SK-N-SH treated with all-trans-retinoic acid at 6 μM for 48 hours (cell line): ENCODE data around the gene ZBTB49.
"Not testable (repeated sequence)": the region's sequence is repeated elsewhere in the genome, so short reads cannot be mapped to it uniquely, and the experiment has no call there.

Source experiments
- ATAC-seq: fragments of 200-7000 bp; cut with Tn5 transposase; 3 replicates; pipeline ENCODE4 v1.9.1; 2020; ENCODE audit warnings: mild to moderate bottlenecking, moderate library complexity
- ARNTL ChIP-seq: fragments of 450-650 bp; formaldehyde crosslinking; IDR thresholded peaks from 2 replicates; pipeline ENCODE4 v1.5.0; 2020; ENCODE audit warnings: low read depth, mild to moderate bottlenecking, moderate library complexity, borderline replicate concordance
- CREB5 ChIP-seq: fragments of 250-450 bp; sonication (Bioruptor Pico); IDR thresholded peaks from 2 replicates; pipeline ENCODE4 v1.5.1; 2020; ENCODE audit warnings: low read depth, mild to moderate bottlenecking, moderate library complexity
- CSRNP3 ChIP-seq: fragments of 250-450 bp; sonication (Bioruptor Pico); IDR thresholded peaks from 2 replicates; pipeline ENCODE4 v1.5.1; 2021; ENCODE audit warnings: mild to moderate bottlenecking, moderate library complexity
- ESRRG ChIP-seq: fragments of 250-450 bp; sonication (Bioruptor Pico); IDR thresholded peaks from 2 replicates; pipeline ENCODE4 v1.6.1; 2021; ENCODE audit warnings: mild to moderate bottlenecking
- ISL1 ChIP-seq: fragments of 250-450 bp; sonication (Bioruptor Pico); IDR thresholded peaks from 2 replicates; pipeline ENCODE4 v2.1.2; 2022; ENCODE audit warnings: mild to moderate bottlenecking, moderate library complexity
- PATZ1 ChIP-seq: fragments of 250-450 bp; sonication (Bioruptor Pico); IDR thresholded peaks from 2 replicates; pipeline ENCODE4 v1.8.0; 2020; ENCODE audit warnings: mild to moderate bottlenecking, moderate library complexity, borderline replicate concordance
- PPARA ChIP-seq: fragments of 250-450 bp; sonication (Bioruptor Pico); IDR thresholded peaks from 2 replicates; pipeline ENCODE4 v1.5.0; 2020; ENCODE audit warnings: mild to moderate bottlenecking, borderline replicate concordance
- RARB ChIP-seq: fragments of 250-450 bp; sonication (Bioruptor Pico); IDR thresholded peaks from 2 replicates; pipeline ENCODE4 v1.8.0; 2021; ENCODE audit warnings: mild to moderate bottlenecking, moderate library complexity
- SNAI2 ChIP-seq: fragments of 250-450 bp; sonication (Bioruptor Pico); IDR thresholded peaks from 2 replicates; pipeline ENCODE4 v1.5.0; 2020; ENCODE audit warnings: mild to moderate bottlenecking, moderate library complexity
- TOX ChIP-seq: fragments of 250-450 bp; sonication (Bioruptor Pico); IDR thresholded peaks from 2 replicates; pipeline ENCODE4 v1.8.0; 2021; ENCODE audit warnings: mild to moderate bottlenecking, moderate library complexity, borderline replicate concordance
- ZFP3 ChIP-seq: fragments of 250-450 bp; sonication (Bioruptor Pico); IDR thresholded peaks from 2 replicates; pipeline ENCODE4 v1.5.0; 2020; ENCODE audit warnings: mild to moderate bottlenecking, moderate library complexity
- ZFP30 ChIP-seq: fragments of 450-650 bp; formaldehyde crosslinking; IDR thresholded peaks from 2 replicates; pipeline ENCODE4 v1.5.0; 2022; ENCODE audit warnings: mild to moderate bottlenecking, moderate library complexity
- ZNF70 ChIP-seq: fragments of 450-650 bp; formaldehyde crosslinking; IDR thresholded peaks from 2 replicates; pipeline ENCODE4 v1.5.0; 2020; ENCODE audit warnings: mild to moderate bottlenecking, moderate library complexity
- ZNF8 ChIP-seq: fragments of 450-650 bp; formaldehyde crosslinking; IDR thresholded peaks from 2 replicates; pipeline ENCODE4 v1.5.0; 2020; ENCODE audit warnings: mild to moderate bottlenecking, moderate library complexity
- TF ChIP-seq, protein P1 (sequence below): fragments of 250-450 bp; sonication (Bioruptor Pico); IDR thresholded peaks from 2 replicates; pipeline ENCODE4 v1.5.0; 2020; ENCODE audit warnings: mild to moderate bottlenecking, moderate library complexity

The ZBTB49 gene

DNA sequence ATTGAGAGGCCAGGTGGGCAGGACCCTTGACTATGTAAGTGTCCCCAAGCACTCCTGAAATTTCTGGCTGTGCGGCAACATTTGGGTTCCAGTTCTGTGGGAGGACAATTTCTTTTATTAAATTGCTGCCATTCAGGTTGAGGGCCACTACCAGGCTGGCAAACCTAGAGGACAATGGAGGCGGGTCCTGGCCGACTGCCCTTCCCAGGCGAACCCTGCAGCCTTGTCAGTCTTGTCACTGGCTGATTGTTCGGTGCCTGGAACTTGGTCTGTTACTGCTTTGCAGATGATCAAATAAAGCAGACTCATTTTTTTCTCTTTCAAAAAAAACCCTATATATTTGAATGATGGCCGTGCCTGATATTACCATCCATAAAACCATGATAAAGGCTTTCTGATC, 35.4 kb upstream of the ZBTB49 start:
- ATAC-seq = no peak
- TF ChIP-seq ZFP30 (CRISPR knock-in tag) (no peak), ZFP3 (no peak), PATZ1 (CRISPR knock-in tag) (no peak), CSRNP3 (CRISPR knock-in tag) (no peak), ESRRG (CRISPR knock-in tag) (no peak), ISL1 (CRISPR knock-in tag) (no peak), PPARA (CRISPR knock-in tag) (no peak), ZNF8 (CRISPR knock-in tag) (no peak)
- TF ChIP-seq, all 23 proteins: peak for 0

DNA sequence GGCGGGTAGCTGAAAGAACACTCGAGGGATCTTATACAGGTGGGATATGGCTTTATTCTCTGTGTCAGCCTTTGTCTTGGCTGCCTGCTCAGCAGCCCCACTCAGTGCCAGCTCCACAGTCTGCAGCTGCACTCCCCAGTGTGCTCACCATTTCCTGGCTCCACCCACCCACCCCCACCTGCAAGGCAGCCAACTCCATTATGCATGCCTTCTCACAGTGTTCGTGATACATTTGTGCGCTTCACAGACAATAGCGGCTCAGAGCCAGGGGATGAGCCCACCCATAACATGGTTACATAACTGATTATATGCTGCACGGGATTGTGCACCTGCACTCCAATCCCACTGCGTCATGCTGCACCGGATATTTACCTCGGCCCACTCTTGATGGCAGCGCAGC, 33.3 kb upstream of the ZBTB49 start:
- TF ChIP-seq, protein P1, sequence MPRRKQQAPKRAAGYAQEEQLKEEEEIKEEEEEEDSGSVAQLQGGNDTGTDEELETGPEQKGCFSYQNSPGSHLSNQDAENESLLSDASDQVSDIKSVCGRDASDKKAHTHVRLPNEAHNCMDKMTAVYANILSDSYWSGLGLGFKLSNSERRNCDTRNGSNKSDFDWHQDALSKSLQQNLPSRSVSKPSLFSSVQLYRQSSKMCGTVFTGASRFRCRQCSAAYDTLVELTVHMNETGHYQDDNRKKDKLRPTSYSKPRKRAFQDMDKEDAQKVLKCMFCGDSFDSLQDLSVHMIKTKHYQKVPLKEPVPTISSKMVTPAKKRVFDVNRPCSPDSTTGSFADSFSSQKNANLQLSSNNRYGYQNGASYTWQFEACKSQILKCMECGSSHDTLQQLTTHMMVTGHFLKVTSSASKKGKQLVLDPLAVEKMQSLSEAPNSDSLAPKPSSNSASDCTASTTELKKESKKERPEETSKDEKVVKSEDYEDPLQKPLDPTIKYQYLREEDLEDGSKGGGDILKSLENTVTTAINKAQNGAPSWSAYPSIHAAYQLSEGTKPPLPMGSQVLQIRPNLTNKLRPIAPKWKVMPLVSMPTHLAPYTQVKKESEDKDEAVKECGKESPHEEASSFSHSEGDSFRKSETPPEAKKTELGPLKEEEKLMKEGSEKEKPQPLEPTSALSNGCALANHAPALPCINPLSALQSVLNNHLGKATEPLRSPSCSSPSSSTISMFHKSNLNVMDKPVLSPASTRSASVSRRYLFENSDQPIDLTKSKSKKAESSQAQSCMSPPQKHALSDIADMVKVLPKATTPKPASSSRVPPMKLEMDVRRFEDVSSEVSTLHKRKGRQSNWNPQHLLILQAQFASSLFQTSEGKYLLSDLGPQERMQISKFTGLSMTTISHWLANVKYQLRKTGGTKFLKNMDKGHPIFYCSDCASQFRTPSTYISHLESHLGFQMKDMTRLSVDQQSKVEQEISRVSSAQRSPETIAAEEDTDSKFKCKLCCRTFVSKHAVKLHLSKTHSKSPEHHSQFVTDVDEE (CRISPR knock-in tag) = no peak
- TF ChIP-seq TOX (CRISPR knock-in tag) (no peak), ESRRG (CRISPR knock-in tag) (no peak), ZNF70 (CRISPR knock-in tag) (no peak), CREB5 (CRISPR knock-in tag) (no peak), PPARA (CRISPR knock-in tag) (no peak), SNAI2 (CRISPR knock-in tag) (no peak), ARNTL (CRISPR knock-in tag) (no peak)
- ATAC-seq = no peak

DNA sequence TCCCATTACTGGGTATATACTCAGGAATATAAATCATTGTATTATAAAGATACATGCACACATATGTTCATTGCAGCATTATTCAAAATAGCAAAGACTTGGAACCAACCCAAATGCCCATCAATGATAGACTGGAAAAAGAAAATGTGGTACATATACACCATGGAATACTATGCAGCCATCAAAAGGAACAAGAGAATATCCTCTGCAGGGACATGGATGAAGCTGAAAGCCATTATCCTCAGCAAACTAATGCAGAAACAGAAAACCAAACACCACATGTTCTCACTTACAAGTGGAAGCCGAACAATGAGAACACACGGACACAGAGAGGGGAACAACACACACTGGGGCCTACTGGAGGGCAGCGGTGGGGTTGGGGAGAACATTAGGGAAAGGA, 32.3 kb upstream of the ZBTB49 start:
- peak; percentile 52; the same call in 1 of the 2 replicates for TF ChIP-seq ZNF8 (CRISPR knock-in tag)
- not testable (repeated sequence) for ATAC-seq

GRCh38 chr4:4259484-4260100, 30.5 kb upstream of the ZBTB49 start:
- no peak for TF ChIP-seq RARB (CRISPR knock-in tag)
- TF ChIP-seq CSRNP3 (CRISPR knock-in tag) = no peak
- TF ChIP-seq ZFP30 (CRISPR knock-in tag) = no peak
- TF ChIP-seq PATZ1 (CRISPR knock-in tag) = no peak
- TF ChIP-seq TOX (CRISPR knock-in tag) = no peak
- no peak for TF ChIP-seq ARNTL (CRISPR knock-in tag)
- TF ChIP-seq ZNF70 (CRISPR knock-in tag) = no peak
- no peak for TF ChIP-seq ZNF8 (CRISPR knock-in tag)
- ATAC-seq = no peak
